Stomach (tissue), 4 donors: ENCODE data around the gene VEGFB.

Source experiments
- POLR2A ChIP-seq, 4 donors: fragments of 450-650 bp; IDR thresholded peaks; one replicate each; pipeline ENCODE4 v1.6.1; 2016; ENCODE audit warnings: antibody characterized with exemption in 4 of 4, control low read depth in 2 of 4, mild to moderate bottlenecking in 1 of 4, moderate library complexity in 1 of 4
- TF ChIP-seq, protein P1 (sequence below), 7 experiments: fragments of 450-650 bp in 4 of 7; fragments of 200-600 bp in 3 of 7; sonication (generic) in 3 of 7; IDR thresholded peaks; one replicate each; pipeline ENCODE4 v1.5.1; 2016 to 2019; ENCODE audit warnings: antibody characterized with exemption in 7 of 7, control low read depth in 2 of 7, mild to moderate bottlenecking in 1 of 7

DNA sequence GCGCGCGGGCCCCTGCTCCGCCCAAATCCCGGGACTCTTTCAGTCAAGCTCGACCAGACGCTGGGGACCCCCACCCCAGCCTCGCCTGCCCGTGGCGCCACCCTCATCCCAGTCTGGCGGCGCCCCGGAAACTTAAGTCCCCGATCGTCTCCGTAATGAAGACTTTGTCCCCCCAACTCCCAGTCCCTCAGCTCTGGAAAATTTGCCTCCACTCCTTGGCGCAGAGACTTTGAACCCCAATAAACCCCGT is 17.3 kb downstream of the VEGFB start:
- TF ChIP-seq POLR2A (IDR thresholded peaks at IDR 0.05), result no peak
- TF ChIP-seq, protein P1, sequence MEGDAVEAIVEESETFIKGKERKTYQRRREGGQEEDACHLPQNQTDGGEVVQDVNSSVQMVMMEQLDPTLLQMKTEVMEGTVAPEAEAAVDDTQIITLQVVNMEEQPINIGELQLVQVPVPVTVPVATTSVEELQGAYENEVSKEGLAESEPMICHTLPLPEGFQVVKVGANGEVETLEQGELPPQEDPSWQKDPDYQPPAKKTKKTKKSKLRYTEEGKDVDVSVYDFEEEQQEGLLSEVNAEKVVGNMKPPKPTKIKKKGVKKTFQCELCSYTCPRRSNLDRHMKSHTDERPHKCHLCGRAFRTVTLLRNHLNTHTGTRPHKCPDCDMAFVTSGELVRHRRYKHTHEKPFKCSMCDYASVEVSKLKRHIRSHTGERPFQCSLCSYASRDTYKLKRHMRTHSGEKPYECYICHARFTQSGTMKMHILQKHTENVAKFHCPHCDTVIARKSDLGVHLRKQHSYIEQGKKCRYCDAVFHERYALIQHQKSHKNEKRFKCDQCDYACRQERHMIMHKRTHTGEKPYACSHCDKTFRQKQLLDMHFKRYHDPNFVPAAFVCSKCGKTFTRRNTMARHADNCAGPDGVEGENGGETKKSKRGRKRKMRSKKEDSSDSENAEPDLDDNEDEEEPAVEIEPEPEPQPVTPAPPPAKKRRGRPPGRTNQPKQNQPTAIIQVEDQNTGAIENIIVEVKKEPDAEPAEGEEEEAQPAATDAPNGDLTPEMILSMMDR (IDR thresholded peaks at IDR 0.05), result no peak
